Mesothelial cell of epicardium (in vitro differentiated cells): Measurements from ENCODE around the gene SLC49A4. TPM values are rescaled to one million over a fixed set of nuclear protein-coding genes. Genes with fewer than 3 reads are reported as not detected.

Experiments used
- DNase-seq, 2 experiments: peaks; one replicate each; pipeline ENCODE4 v3.0.0; 2021; ENCODE audit warnings: low spot score in 2 of 2; ENCODE audit not compliant: unreplicated experiment in 2 of 2
- H3K27ac Mint-ChIP-seq: 2 replicates; pipeline ENCODE4 v1.8.0; 2021; ENCODE audit warnings: mixed read lengths
- H3K27me3 Mint-ChIP-seq: 2 replicates; pipeline ENCODE4 v1.8.0; 2021; ENCODE audit warnings: low read depth, mixed read lengths
- H3K36me3 Mint-ChIP-seq: 2 replicates; pipeline ENCODE4 v1.8.0; 2021; ENCODE audit warnings: mixed read lengths
- H3K4me1 Mint-ChIP-seq: 2 replicates; pipeline ENCODE4 v1.8.0; 2021; ENCODE audit warnings: mixed read lengths
- H3K4me3 Mint-ChIP-seq: 2 replicates; pipeline ENCODE4 v1.8.0; 2021; ENCODE audit warnings: mild to moderate bottlenecking, moderate library complexity, mixed read lengths
- H3K9me3 Mint-ChIP-seq: 2 replicates; pipeline ENCODE4 v1.8.0; 2021; ENCODE audit warnings: mixed read lengths
- CTCF ChIP-seq: fragments of 200-600 bp; sonication (generic); IDR thresholded peaks from one replicate; pipeline ENCODE4 v1.5.0; 2021; ENCODE audit warnings: antibody characterized with exemption; ENCODE audit not compliant: unreplicated experiment
- total RNA-seq: library from RNA; stranded (reverse); gene quantifications from 3 replicates; pipeline ENCODE4 v1.2.1, GENCODE V29; 2021

SLC49A4 gene
- total RNA-seq, 1 donor from 2014 or later: 18.1 TPM

DNA sequence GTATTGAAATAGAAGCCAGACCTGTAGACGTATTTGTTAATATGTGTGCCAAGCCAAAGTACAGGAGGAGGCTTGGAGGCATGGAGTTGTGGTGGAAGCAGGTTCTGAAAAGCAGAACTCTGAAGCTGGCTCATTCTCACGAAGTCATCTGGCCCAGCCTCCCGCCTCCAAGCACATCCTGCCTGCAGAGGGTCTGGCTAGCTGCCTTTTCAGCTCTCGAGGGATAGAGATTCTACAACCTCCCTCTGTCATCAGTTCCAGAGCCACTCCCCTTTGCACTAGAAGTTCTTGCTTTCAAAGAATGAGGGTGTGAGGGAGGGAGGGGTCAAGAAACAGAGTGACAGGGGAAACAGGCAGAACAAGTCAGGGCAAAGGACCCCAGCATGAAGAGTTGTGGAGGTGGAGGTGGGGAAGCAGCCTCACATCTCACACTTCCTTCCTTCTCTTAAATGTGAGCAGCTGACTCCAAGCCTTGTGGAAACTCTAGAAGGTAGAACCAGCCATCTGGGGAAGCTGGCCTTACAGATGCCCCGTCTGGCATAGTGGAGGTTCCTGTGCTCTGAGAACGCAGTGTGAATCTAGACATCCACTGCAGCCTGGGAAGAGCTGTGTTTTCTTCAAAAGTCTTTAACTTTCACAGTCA is 95.3 kb downstream of the SLC49A4 start:
- peak overlapping the region; percentile 19 for H3K27ac Mint-ChIP-seq
- DNase-seq: no peak

DNA sequence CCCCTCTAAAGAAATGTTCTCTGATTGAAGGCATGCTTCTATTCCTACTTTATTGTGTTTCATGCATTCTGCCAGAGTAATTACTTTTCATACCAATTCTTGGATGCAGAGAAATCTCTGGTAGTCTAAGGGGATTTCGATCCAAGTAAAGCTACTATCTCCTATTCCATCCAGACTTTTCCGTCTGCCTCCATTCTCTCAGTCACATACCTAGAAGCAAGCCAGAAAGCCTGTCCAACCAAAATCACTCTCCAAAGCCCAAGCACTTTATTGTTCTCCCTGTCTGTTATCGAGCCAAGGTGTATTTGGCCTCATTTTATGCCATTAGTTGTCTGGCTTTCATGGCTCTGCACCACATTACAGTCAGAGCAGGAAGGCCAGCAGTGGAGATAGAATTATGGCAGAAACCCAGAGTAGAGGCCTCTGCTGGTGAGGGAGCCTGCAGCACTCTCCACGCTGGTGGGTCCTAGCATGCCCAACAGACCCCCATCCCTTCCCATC is 95.9 kb downstream of the SLC49A4 start:
- no peaks in the 10 kb centered on the region for H3K9me3 Mint-ChIP-seq
- peaks cover 14% of the 10 kb centered on the region for H3K4me1 Mint-ChIP-seq
- H3K27me3 Mint-ChIP-seq: no peaks in the 10 kb centered on the region
- peak overlapping the region; percentile 19 for H3K27ac Mint-ChIP-seq
- H3K4me3 Mint-ChIP-seq: no peak overlapping the region
- TF ChIP-seq CTCF: no peak
- no peak for DNase-seq
- no peaks in the 10 kb centered on the region for H3K36me3 Mint-ChIP-seq

More for the DNA sequence above, 95.3 kb downstream of the SLC49A4 start:
- H3K36me3 Mint-ChIP-seq: no peaks in the 10 kb centered on the region
- H3K4me3 Mint-ChIP-seq: no peak overlapping the region
- peaks cover 14% of the 10 kb centered on the region for H3K4me1 Mint-ChIP-seq
- no peaks in the 10 kb centered on the region for H3K9me3 Mint-ChIP-seq
- H3K27me3 Mint-ChIP-seq: no peaks in the 10 kb centered on the region
- no peak for TF ChIP-seq CTCF

- no peaks in the 10 kb centered on the region for H3K36me3 Mint-ChIP-seq
- no peaks in the 10 kb centered on the region for H3K9me3 Mint-ChIP-seq
- H3K27me3 Mint-ChIP-seq: no peaks in the 10 kb centered on the region
- H3K27ac Mint-ChIP-seq: no peak overlapping the region
- DNase-seq: no peak
- H3K4me1 Mint-ChIP-seq: peaks cover 14% of the 10 kb centered on the region
- no peak overlapping the region for H3K4me3 Mint-ChIP-seq
- no peak for TF ChIP-seq CTCF
Measured at GRCh38 chr3:122892118-122892960, 97.5 kb downstream of the SLC49A4 start.

GRCh38 chr3:122893282-122893681 is 98.4 kb downstream of the SLC49A4 start:
- no peak overlapping the region for H3K27ac Mint-ChIP-seq
- no peaks in the 10 kb centered on the region for H3K9me3 Mint-ChIP-seq
- peaks cover 14% of the 10 kb centered on the region for H3K4me1 Mint-ChIP-seq
- H3K36me3 Mint-ChIP-seq: no peaks in the 10 kb centered on the region
- H3K4me3 Mint-ChIP-seq: no peak overlapping the region
- TF ChIP-seq CTCF: no peak
- no peak for DNase-seq
- H3K27me3 Mint-ChIP-seq: no peaks in the 10 kb centered on the region

DNA sequence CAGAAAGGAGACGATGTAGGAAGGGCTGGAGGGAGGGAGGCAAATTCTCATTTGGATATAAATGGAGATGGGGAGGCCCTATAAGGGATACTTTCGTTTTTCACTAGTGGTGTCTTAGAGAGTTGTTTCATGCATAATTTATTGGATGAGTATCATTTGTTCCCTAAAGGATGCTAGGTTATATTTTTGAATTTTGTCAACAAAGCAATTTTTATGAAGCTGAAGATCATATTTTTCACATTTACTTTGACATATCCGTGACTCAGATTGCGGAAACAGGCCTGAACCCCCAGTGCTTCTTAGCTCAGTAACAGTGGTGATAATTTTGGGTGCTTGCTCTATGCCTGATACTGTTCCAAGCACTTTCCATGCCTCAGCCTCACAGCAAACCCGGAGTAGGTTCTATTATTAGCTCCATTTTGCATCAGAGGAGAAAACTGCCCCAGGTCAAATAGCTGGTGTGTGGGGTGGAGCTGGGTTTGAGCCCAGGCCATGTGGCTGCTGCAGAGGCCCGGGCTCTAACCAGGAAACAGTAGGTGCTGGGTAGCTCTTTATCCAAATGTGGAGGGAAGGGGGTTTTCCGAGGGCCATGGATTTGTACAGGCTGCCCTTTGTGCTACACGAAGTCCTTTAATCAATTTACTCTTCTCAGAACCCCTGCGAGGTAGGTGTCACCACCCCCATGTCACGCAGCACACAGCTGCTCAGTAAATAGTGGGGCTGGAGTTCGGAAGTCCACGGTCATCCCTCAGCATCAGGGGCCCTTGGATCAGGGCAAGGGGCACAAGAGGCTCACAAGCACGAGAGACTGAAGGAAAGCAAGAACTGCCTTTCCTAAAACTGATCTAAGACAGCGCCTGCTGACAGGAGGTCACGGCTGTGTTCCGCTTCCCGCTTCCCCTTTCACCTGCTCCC is 99.1 kb downstream of the SLC49A4 start:
- DNase-seq: no peak
- Mint-ChIP-seq H3K9me3 (no peaks in the 10 kb centered on the region), H3K27me3 (no peaks in the 10 kb centered on the region), H3K36me3 (no peaks in the 10 kb centered on the region), H3K4me3 (no peak overlapping the region), H3K4me1 (peaks cover 14% of the 10 kb centered on the region), H3K27ac (no peak overlapping the region)
- TF ChIP-seq CTCF: no peak
